AG09319 (cell line): ENCODE results near the gene ZMIZ1.

ENCODE experiments used
- DNase-seq: peaks from one replicate; pipeline ENCODE4 v3.0.0-alpha.2; 2010; ENCODE audit warnings: low read depth; ENCODE audit errors: extremely low read depth
- TF ChIP-seq, protein P1 (sequence below): IDR thresholded peaks from 2 replicates; pipeline ENCODE4 v1.5.1; 2011; ENCODE audit warnings: low read depth, mild to moderate bottlenecking, inconsistent platforms, low read length, moderate library complexity

ZMIZ1 gene

DNA sequence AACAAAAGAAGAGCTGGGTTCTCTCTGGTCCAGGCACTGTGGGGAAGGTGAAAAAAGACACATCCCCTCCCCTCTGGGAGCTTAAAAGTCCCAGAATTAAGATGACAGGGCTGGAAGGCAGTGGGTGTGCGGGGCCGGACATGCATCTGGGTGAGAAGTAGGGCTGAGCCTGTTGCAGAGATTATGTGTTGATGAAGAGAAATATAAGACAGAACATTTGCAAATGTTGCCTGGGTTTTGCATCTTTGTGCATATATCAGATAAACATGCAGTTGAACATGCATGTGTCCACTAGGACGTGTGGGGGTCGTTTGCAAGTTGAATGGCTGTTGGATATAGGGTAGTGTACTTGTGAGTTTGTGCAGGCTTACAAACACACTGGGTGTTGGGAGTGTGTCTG, 184.2 kb downstream of the ZMIZ1 start:
- TF ChIP-seq, protein P1, sequence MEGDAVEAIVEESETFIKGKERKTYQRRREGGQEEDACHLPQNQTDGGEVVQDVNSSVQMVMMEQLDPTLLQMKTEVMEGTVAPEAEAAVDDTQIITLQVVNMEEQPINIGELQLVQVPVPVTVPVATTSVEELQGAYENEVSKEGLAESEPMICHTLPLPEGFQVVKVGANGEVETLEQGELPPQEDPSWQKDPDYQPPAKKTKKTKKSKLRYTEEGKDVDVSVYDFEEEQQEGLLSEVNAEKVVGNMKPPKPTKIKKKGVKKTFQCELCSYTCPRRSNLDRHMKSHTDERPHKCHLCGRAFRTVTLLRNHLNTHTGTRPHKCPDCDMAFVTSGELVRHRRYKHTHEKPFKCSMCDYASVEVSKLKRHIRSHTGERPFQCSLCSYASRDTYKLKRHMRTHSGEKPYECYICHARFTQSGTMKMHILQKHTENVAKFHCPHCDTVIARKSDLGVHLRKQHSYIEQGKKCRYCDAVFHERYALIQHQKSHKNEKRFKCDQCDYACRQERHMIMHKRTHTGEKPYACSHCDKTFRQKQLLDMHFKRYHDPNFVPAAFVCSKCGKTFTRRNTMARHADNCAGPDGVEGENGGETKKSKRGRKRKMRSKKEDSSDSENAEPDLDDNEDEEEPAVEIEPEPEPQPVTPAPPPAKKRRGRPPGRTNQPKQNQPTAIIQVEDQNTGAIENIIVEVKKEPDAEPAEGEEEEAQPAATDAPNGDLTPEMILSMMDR: no peak
- no peak for DNase-seq

GRCh38 chr10:79253704-79254103, 184.9 kb downstream of the ZMIZ1 start:
- no peak for DNase-seq
- TF ChIP-seq, protein P1: no peak

- DNase-seq: no peak
- TF ChIP-seq, protein P1: no peak
Measured at GRCh38 chr10:79254333-79255006, 185.7 kb downstream of the ZMIZ1 start.

DNA sequence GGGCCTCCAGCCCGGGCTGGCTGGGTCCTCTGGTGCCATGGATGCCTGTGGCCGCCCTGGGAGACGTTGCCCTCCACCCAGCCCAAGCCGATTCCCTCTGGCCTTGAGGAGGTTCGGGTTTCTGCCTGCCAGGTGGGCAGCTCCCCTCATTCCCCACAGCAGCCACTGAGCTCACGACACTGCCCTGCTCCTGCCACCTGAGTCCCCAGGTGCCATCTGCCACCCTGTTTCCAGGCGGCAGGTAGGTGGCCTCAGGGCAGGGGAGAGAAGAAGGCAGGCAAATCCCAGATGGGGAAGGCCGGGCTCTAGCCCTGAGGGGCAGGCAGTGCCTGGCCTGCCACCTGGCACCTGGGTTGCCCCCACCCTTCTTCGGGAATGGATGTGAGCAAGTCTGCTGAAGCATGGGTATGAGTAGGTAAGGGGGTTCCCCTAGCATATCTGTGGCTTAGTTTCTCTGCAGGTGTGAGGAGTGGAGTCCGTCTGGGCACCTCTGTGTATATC, 186.3 kb downstream of the ZMIZ1 start:
- TF ChIP-seq, protein P1: no peak
- DNase-seq: no peak

- TF ChIP-seq, protein P1: no peak
- no peak for DNase-seq
Measured at GRCh38 chr10:79256264-79256806, 187.6 kb downstream of the ZMIZ1 start.

DNA sequence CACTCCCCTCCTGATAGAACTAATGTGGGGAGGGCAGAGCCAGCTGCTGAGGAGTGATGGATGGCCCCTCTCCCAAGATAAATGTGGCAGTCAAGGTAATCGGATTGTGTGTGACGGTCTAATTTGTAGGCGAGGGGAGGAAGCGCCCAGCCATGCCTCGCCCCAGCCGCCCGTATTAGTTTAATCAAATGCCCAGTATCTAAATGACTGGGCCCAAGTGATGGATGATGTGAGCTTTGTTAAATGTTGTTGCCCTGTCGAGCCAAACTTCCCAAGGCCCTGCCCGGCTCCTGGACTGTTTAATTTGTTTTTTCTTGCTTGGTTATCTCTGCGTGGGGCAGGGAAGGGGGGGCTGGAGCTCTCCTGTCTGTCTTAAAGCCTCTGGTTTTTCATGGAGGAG, 190.1 kb downstream of the ZMIZ1 start:
- TF ChIP-seq, protein P1: no peak
- no peak for DNase-seq

GRCh38 chr10:79259834-79260233, 191.1 kb downstream of the ZMIZ1 start:
- TF ChIP-seq, protein P1: no peak
- no peak for DNase-seq
